ENCODE measurements around the gene TMEM187.

- TF ChIP-seq CTCF (IDR thresholded peaks at IDR 0.05; ENCODE audit: poor library complexity) (no peak), EZH2 (IDR thresholded peaks at IDR 0.05; ENCODE audit: borderline replicate concordance) (no peak)
Measured at GRCh38 chrX:153937056-153937455, 35.5 kb upstream of the TMEM187 start.
